Ishikawa (cell line): Measurements from ENCODE around the gene GLIS1.

Source experiments
- CEBPB ChIP-seq: IDR thresholded peaks from 2 replicates; pipeline ENCODE4 v1.6.1; 2012
- CREB1 ChIP-seq: IDR thresholded peaks from 2 replicates; pipeline ENCODE4 v1.6.1; 2012; ENCODE audit warnings: low read depth
- EGR1 ChIP-seq: IDR thresholded peaks from 2 replicates; pipeline ENCODE4 v1.6.1; 2012
- EP300 ChIP-seq: IDR thresholded peaks from 2 replicates; pipeline ENCODE4 v1.6.1; 2012; ENCODE audit warnings: borderline replicate concordance
- FOXM1 ChIP-seq: IDR thresholded peaks from 2 replicates; pipeline ENCODE4 v1.6.1; 2012; ENCODE audit warnings: low read depth, borderline replicate concordance
- MAX ChIP-seq: IDR thresholded peaks from 2 replicates; pipeline ENCODE4 v1.6.1; 2012
- NFIC ChIP-seq: IDR thresholded peaks from 2 replicates; pipeline ENCODE4 v1.6.1; 2012
- RAD21 ChIP-seq: IDR thresholded peaks from 2 replicates; pipeline ENCODE4 v1.6.1; 2012; ENCODE audit warnings: low read depth
- REST ChIP-seq: IDR thresholded peaks from 2 replicates; pipeline ENCODE4 v1.6.1; 2012; ENCODE audit warnings: low read depth, mild to moderate bottlenecking
- TAF1 ChIP-seq: IDR thresholded peaks from 2 replicates; pipeline ENCODE4 v1.6.1; 2012; ENCODE audit warnings: low read depth, mild to moderate bottlenecking
- TCF12 ChIP-seq: IDR thresholded peaks from 2 replicates; pipeline ENCODE4 v1.6.1; 2012; ENCODE audit warnings: low read depth
- TEAD4 ChIP-seq: IDR thresholded peaks from 2 replicates; pipeline ENCODE4 v1.6.1; 2012
- USF1 ChIP-seq: IDR thresholded peaks from 2 replicates; pipeline ENCODE4 v1.6.1; 2012
- YY1 ChIP-seq: IDR thresholded peaks from 2 replicates; pipeline ENCODE4 v1.6.1; 2012; ENCODE audit warnings: low read depth
- ZBTB7A ChIP-seq: IDR thresholded peaks from 2 replicates; pipeline ENCODE4 v1.6.1; 2012; ENCODE audit warnings: low read depth

Gene GLIS1

GRCh38 chr1:53561503-53562105 lies 177.4 kb downstream of the GLIS1 start:
- TF ChIP-seq RAD21 (no peak), USF1 (no peak), TAF1 (no peak), REST (no peak), NFIC (no peak), EP300 (no peak), ZBTB7A (no peak), MAX (no peak), TEAD4 (no peak), YY1 (no peak)

- TF ChIP-seq TCF12 (no peak), EP300 (no peak), FOXM1 (no peak), TAF1 (no peak), TEAD4 (no peak), RAD21 (no peak), USF1 (no peak), NFIC (no peak), YY1 (no peak), REST (no peak), MAX (no peak), CREB1 (no peak), ZBTB7A (no peak), EGR1 (no peak), CEBPB (no peak)
Measured at GRCh38 chr1:53560581-53561502, 178.1 kb downstream of the GLIS1 start.

GRCh38 chr1:53559854-53560580 lies 178.9 kb downstream of the GLIS1 start:
- no peak for TF ChIP-seq REST
- TF ChIP-seq TCF12: no peak
- no peak for TF ChIP-seq NFIC
- TF ChIP-seq EGR1: no peak

GRCh38 chr1:53559391-53559815 lies 179.6 kb downstream of the GLIS1 start:
- TF ChIP-seq TCF12: no peak
- TF ChIP-seq CREB1: no peak
- no peak for TF ChIP-seq ZBTB7A
- no peak for TF ChIP-seq FOXM1
- no peak for TF ChIP-seq USF1
- no peak for TF ChIP-seq EGR1
- TF ChIP-seq CEBPB: no peak
- no peak for TF ChIP-seq RAD21
- TF ChIP-seq MAX: no peak
- no peak for TF ChIP-seq TEAD4
- TF ChIP-seq REST: no peak
- no peak for TF ChIP-seq EP300
- no peak for TF ChIP-seq TAF1
- no peak for TF ChIP-seq NFIC
- TF ChIP-seq YY1: no peak
